GM19099 (cell line): ENCODE results near the gene CXCL12.

Experiments used
- POLR2A ChIP-seq: IDR thresholded peaks from 3 replicates; pipeline ENCODE4 v1.6.1; 2011; ENCODE audit warnings: low read depth; ENCODE audit not compliant: insufficient read length; ENCODE audit errors: extremely low read depth

CXCL12 gene

GRCh38 chr10:44413416-44413815 lies 28.5 kb upstream of the CXCL12 start:
- TF ChIP-seq POLR2A = no peak

- TF ChIP-seq POLR2A = no peak
Measured at GRCh38 chr10:44411251-44411650, 26.4 kb upstream of the CXCL12 start.

- TF ChIP-seq POLR2A = no peak
Measured at GRCh38 chr10:44404741-44405437, 20.0 kb upstream of the CXCL12 start.

- no peak for TF ChIP-seq POLR2A
Measured at GRCh38 chr10:44402465-44403195, 17.7 kb upstream of the CXCL12 start.

- no peak for TF ChIP-seq POLR2A
Measured at GRCh38 chr10:44400541-44400940, 15.6 kb upstream of the CXCL12 start.

- TF ChIP-seq POLR2A = no peak
Measured at GRCh38 chr10:44399659-44400451, 15.0 kb upstream of the CXCL12 start.

GRCh38 chr10:44398747-44399658 lies 14.1 kb upstream of the CXCL12 start:
- TF ChIP-seq POLR2A = no peak

GRCh38 chr10:44398271-44398670 lies 13.4 kb upstream of the CXCL12 start:
- no peak for TF ChIP-seq POLR2A

GRCh38 chr10:44397476-44398225 lies 12.8 kb upstream of the CXCL12 start:
- no peak for TF ChIP-seq POLR2A

GRCh38 chr10:44396671-44397191 lies 11.8 kb upstream of the CXCL12 start:
- no peak for TF ChIP-seq POLR2A

- no peak for TF ChIP-seq POLR2A
Measured at GRCh38 chr10:44395902-44396670, 11.2 kb upstream of the CXCL12 start.

GRCh38 chr10:44395396-44395795 lies 10.5 kb upstream of the CXCL12 start:
- no peak for TF ChIP-seq POLR2A
